Measurements from ENCODE around the gene UBP1. TPM values are rescaled to one million over a fixed set of nuclear protein-coding genes. Genes with fewer than 3 reads are reported as not detected.
"Not testable (repeated sequence)": the region's sequence is repeated elsewhere in the genome, so short reads cannot be mapped to it uniquely, and the experiment has no call there.

The UBP1 gene
- total and polyA plus RNA-seq, 5 experiments from 2014 or later: 9.0 to 98.9 (median 12.6) TPM

GRCh38 chr3:33429306-33429705 lies 10.9 kb downstream of the UBP1 start:
- not testable (repeated sequence) for ATAC-seq, H3K27me3 Mint-ChIP-seq, H3K9me3 Mint-ChIP-seq, DNase-seq
- POLR2A ChIA-PET: interaction anchor here (1.1 kb wide), 1 partner anchor 10 kb away, joined by 9 read pairs; the partner anchor contains the start of gene UBP1
- H3K4me3 Mint-ChIP-seq: peak overlapping the region in 4 of 10 donors; percentile 8 to 44 (median 26)
- H3K4me1 Mint-ChIP-seq: peaks cover 38 to 81% (median 72%) of the 10 kb centered on the region in 4 donors
- H3K36me3 Mint-ChIP-seq: peaks cover 0 to 24% (median 8%) of the 10 kb centered on the region in 3 donors
- H3K27ac Mint-ChIP-seq: peak overlapping the region in 5 of 10 donors; percentile 13 to 67 (median 60)

DNA sequence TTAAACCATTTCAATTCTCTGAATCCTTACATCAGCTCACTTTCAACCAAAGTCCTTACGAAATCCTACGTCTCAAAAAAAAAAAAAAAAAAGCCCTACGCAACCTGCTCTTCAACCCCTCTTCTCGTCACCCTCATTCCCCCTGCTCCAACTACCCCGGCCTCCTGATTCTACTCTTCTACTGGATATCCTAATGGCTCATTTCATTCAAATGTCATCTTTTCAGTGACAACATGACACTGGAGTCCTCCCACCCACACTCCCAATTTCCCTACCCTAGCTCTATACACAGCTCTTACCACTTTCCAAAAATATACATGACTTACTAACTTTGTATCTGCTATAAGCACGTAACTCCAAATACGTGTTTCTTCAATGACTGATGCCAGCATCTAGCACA lies 11.5 kb downstream of the UBP1 start:
- H3K9me3 Mint-ChIP-seq: no peaks in the 10 kb centered on the region
- peak overlapping the region in 3 of 10 donors; percentile 1 to 44 (median 20) for H3K4me3 Mint-ChIP-seq
- peak overlapping the region in 6 of 10 donors; percentile 7 to 78 (median 35) for H3K27ac Mint-ChIP-seq
- POLR2A ChIA-PET: interaction anchor here (0.6 to 0.9 kb wide), 2 partner anchors 9 to 12 kb away, joined by 3 to 4 read pairs; partner anchors contain the start of gene UBP1
- H3K36me3 Mint-ChIP-seq: peaks cover 0 to 26% (median 7%) of the 10 kb centered on the region in 3 donors
- H3K4me1 Mint-ChIP-seq: peaks cover 36 to 75% (median 68%) of the 10 kb centered on the region in 4 donors
- no peaks in the 10 kb centered on the region for H3K27me3 Mint-ChIP-seq
- ATAC-seq (no peak), DNase-seq (no peak)

DNA sequence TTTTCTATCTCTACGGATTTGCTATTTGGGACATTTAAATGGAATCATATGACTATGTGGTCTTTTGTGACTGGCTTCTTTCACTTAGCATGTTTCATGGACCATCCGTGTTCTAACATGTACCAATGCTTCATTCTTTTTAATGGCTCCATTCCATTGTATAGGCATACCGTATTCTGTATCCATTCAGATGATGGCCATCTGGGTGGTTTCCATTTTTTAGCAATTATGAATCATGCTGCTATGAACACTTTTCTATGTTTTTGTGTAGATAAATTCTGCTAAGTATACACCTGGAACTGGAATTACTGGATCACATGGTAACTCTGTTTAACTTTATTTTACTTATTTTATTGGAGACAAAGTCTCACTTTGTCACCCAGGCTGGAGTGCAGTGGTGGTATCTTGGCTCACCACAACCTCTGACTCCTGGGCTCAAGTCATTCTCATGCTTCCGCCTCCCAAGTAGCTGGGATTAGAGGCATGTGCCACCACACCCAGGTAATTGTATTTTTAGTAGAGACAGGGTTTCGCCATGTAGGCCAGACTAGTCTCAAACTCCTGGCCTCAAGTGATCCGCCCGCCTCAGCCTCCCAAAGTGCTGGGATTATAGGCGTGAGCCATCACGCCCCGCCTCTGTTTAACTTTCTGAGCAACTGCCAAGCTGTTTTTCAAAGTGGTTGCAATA lies 13.4 kb downstream of the UBP1 start:
- H3K27me3 Mint-ChIP-seq: no peaks in the 10 kb centered on the region
- peaks cover 35 to 61% (median 52%) of the 10 kb centered on the region in 4 donors for H3K4me1 Mint-ChIP-seq
- H3K27ac Mint-ChIP-seq: peak overlapping the region in 2 of 10 donors; percentile 19 to 40
- no peaks in the 10 kb centered on the region for H3K9me3 Mint-ChIP-seq
- POLR2A ChIA-PET: interaction anchor here (0.5 kb wide), 1 partner anchor 910 kb away, joined by 3 read pairs; no protein-coding TSS in a partner anchor
- H3K36me3 Mint-ChIP-seq: peaks cover 0 to 40% (median 12%) of the 10 kb centered on the region in 3 donors
- H3K4me3 Mint-ChIP-seq: no peak overlapping the region
- ATAC-seq: no peak
- DNase-seq: no peak

GRCh38 chr3:33426068-33426467 lies 14.1 kb downstream of the UBP1 start:
- POLR2A ChIA-PET: no interaction called here

GRCh38 chr3:33425453-33425852 lies 14.8 kb downstream of the UBP1 start:
- DNase-seq (no peak), ATAC-seq (no peak)
- Mint-ChIP-seq H3K9me3 (no peaks in the 10 kb centered on the region), H3K27ac (no peak overlapping the region), H3K4me1 (peaks cover 22 to 52% (median 40%) of the 10 kb centered on the region in 4 donors), H3K36me3 (peaks cover 0 to 43% (median 20%) of the 10 kb centered on the region in 3 donors), H3K27me3 (no peaks in the 10 kb centered on the region), H3K4me3 (no peak overlapping the region)
- POLR2A ChIA-PET: no interaction called here

More at GRCh38 chr3:33426068-33426467, 14.1 kb downstream of the UBP1 start:
- Mint-ChIP-seq H3K27me3 (no peaks in the 10 kb centered on the region), H3K4me3 (no peak overlapping the region), H3K9me3 (no peaks in the 10 kb centered on the region), H3K4me1 (peaks cover 29 to 54% (median 45%) of the 10 kb centered on the region in 4 donors), H3K27ac (peak overlapping the region in 2 of 10 donors; percentile 19 to 62), H3K36me3 (peaks cover 0 to 40% (median 16%) of the 10 kb centered on the region in 3 donors)
- DNase-seq: no peak
- ATAC-seq: no peak

DNA sequence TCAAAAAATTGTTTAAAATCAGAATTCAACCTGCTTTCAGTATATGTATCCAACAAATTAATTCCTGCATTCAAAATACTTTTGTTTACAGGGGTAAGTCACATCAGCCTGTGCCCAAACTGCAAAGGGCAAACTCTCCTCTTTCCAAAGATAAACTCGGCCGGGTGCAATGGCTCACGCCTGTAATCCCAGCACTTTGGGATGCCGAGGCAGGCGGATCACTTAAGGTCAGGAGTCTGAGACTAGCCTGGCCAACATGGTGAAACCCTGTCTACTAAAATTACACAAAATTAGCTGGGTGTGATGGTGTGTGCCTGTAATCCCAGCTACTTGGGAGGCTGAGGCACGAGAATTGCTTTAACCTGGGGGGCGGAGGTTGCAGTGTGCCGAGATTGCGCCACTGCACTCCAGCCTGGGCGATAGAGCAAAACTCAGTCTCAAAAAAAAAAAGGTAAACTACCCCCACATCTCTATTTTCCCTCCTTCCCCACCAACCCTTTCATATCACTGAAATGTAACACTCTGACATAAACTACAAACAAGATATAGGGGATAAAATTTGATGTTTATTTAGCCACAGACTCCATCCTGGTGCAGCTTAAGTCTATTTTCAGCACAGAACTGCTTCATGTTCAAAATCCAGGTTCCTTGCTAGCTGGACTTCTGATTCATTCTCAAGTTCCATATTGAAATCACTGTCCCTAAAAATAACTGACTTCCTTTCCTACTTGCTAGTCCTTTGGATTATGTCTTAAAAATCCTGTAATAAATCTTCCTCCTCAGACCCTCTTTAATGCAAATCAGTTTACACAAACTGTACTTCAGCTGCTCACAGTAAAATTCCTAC lies 15.4 kb downstream of the UBP1 start:
- no peak for DNase-seq
- no peaks in the 10 kb centered on the region for H3K27me3 Mint-ChIP-seq
- no peaks in the 10 kb centered on the region for H3K9me3 Mint-ChIP-seq
- no peak overlapping the region for H3K4me3 Mint-ChIP-seq
- POLR2A ChIA-PET: no interaction called here
- H3K36me3 Mint-ChIP-seq: peaks cover 0 to 49% (median 23%) of the 10 kb centered on the region in 3 donors
- peak overlapping the region in 4 of 10 donors; percentile 5 to 48 (median 36) for H3K27ac Mint-ChIP-seq
- peaks cover 18 to 51% (median 35%) of the 10 kb centered on the region in 4 donors for H3K4me1 Mint-ChIP-seq
- no peak for ATAC-seq

- no peak overlapping the region for H3K4me3 Mint-ChIP-seq
- no peaks in the 10 kb centered on the region for H3K9me3 Mint-ChIP-seq
- H3K27ac Mint-ChIP-seq: peak overlapping the region in 2 of 10 donors; percentile 25 to 43
- H3K36me3 Mint-ChIP-seq: peaks cover 0 to 83% (median 28%) of the 10 kb centered on the region in 3 donors
- H3K27me3 Mint-ChIP-seq: no peaks in the 10 kb centered on the region
- no peak for ATAC-seq
- DNase-seq: no peak
- peaks cover 7 to 26% (median 16%) of the 10 kb centered on the region in 4 donors for H3K4me1 Mint-ChIP-seq
- POLR2A ChIA-PET: no interaction called here
These were observed 19.2 kb downstream of the UBP1 start for GRCh38 chr3:33420966-33421365.

GRCh38 chr3:33419948-33420347 lies 20.3 kb downstream of the UBP1 start:
- peaks cover 7 to 24% (median 15%) of the 10 kb centered on the region in 4 donors for H3K4me1 Mint-ChIP-seq
- no peak for DNase-seq
- H3K9me3 Mint-ChIP-seq: no peaks in the 10 kb centered on the region
- H3K27me3 Mint-ChIP-seq: no peaks in the 10 kb centered on the region
- H3K36me3 Mint-ChIP-seq: peaks cover 0 to 89% (median 26%) of the 10 kb centered on the region in 3 donors
- H3K27ac Mint-ChIP-seq: peak overlapping the region in 4 of 10 donors; percentile 14 to 89 (median 54)
- no peak for ATAC-seq
- H3K4me3 Mint-ChIP-seq: no peak overlapping the region
- POLR2A ChIA-PET: no interaction called here

- no peak for ATAC-seq
- POLR2A ChIA-PET: no interaction called here
- no peaks in the 10 kb centered on the region for H3K9me3 Mint-ChIP-seq
These were observed 23.0 kb downstream of the UBP1 start for GRCh38 chr3:33417066-33417673.

DNA sequence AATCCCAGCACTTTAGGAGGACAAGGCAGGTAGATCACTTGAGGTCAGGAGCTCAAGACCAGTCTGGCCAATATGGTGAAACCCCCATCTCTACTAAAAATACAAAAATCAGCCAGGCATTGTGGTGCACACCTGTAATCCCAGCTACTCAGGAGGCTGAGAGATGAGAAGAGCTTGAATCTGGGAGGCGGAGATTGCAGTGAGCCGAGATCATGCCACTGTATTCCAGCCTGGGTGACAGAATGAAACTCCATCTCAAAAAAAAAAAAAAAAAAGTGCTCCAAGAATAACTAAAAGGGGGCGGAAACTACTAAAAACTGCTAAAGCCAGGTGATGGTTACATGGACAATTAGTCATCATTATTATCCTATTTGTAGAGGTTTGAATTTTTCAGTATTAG lies 29.4 kb downstream of the UBP1 start:
- H3K27me3 Mint-ChIP-seq, H3K4me3 Mint-ChIP-seq, DNase-seq, H3K27ac Mint-ChIP-seq, H3K4me1 Mint-ChIP-seq, POLR2A ChIA-PET, ATAC-seq, H3K9me3 Mint-ChIP-seq: not testable (repeated sequence)
- H3K36me3 Mint-ChIP-seq: peaks cover 22 to 87% (median 40%) of the 10 kb centered on the region in 3 donors

More at GRCh38 chr3:33417066-33417673, 23.0 kb downstream of the UBP1 start:
- Mint-ChIP-seq H3K4me1 (peaks cover 6 to 23% (median 14%) of the 10 kb centered on the region in 4 donors), H3K27ac (peak overlapping the region in 6 of 10 donors; percentile 2 to 72 (median 36)), H3K4me3 (no peak overlapping the region), H3K27me3 (no peaks in the 10 kb centered on the region), H3K36me3 (peaks cover 0 to 86% (median 31%) of the 10 kb centered on the region in 3 donors)
- DNase-seq: no peak

DNA sequence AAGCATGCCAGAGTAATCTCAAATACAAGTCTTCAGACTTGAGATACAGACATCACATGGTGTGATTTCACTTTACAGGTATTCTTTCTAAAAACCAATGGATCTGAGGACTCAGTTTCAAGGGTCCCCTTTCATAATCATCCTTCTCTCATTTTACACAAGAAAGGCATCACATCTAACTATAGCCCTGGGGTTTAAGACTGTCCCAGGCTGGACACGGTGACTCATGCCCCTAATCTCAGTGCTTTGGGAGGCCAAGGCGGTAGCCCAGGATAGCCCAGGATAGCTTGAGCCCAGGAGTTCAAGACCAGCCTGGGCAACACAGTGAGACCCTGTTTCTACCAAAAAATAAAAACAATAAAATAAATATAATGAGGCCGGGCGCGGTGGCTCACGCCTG lies 36.4 kb downstream of the UBP1 start:
- H3K27ac Mint-ChIP-seq: no peak overlapping the region
- DNase-seq (no peak), ATAC-seq (no peak)
- H3K27me3 Mint-ChIP-seq: no peaks in the 10 kb centered on the region
- H3K4me3 Mint-ChIP-seq: no peak overlapping the region
- peaks cover 0 to 5% (median 2%) of the 10 kb centered on the region in 4 donors for H3K4me1 Mint-ChIP-seq
- peaks cover 11 to 90% (median 38%) of the 10 kb centered on the region in 3 donors for H3K36me3 Mint-ChIP-seq
- POLR2A ChIA-PET: no interaction called here
- no peaks in the 10 kb centered on the region for H3K9me3 Mint-ChIP-seq

DNA sequence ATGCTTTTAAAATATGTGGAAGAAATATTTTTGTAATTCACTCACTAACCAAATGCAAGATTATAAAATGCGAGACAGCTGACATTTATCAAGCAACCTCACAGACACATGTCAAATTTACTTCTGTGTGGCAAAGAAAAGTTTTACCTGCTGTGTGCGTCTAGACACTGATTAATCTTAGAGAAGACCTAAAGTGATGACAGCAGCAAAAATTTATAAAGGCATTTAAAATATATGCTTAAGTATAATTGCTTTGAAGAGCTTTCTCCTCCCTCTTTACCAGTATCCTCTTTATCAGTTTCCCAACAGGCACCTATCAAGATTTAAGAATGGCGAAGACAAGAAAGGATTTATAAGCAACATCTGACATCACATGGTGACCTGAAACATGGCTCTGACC lies 37.3 kb downstream of the UBP1 start:
- H3K9me3 Mint-ChIP-seq: no peaks in the 10 kb centered on the region
- POLR2A ChIA-PET: no interaction called here
- ATAC-seq: no peak
- H3K36me3 Mint-ChIP-seq: peaks cover 4 to 90% (median 30%) of the 10 kb centered on the region in 3 donors
- no peak for DNase-seq
- H3K4me3 Mint-ChIP-seq: no peak overlapping the region
- H3K4me1 Mint-ChIP-seq: peaks cover 0 to 4% (median 2%) of the 10 kb centered on the region in 4 donors
- no peaks in the 10 kb centered on the region for H3K27me3 Mint-ChIP-seq
- H3K27ac Mint-ChIP-seq: no peak overlapping the region
